ENCODE measurements around the gene ROPN1.
A peak's percentile ranks its signal among the peaks of the same experiment; 100 is the strongest.
"Not testable (repeated sequence)": the region's sequence is repeated elsewhere in the genome, so short reads cannot be mapped to it uniquely, and the experiment has no call there.

Gene ROPN1

DNA sequence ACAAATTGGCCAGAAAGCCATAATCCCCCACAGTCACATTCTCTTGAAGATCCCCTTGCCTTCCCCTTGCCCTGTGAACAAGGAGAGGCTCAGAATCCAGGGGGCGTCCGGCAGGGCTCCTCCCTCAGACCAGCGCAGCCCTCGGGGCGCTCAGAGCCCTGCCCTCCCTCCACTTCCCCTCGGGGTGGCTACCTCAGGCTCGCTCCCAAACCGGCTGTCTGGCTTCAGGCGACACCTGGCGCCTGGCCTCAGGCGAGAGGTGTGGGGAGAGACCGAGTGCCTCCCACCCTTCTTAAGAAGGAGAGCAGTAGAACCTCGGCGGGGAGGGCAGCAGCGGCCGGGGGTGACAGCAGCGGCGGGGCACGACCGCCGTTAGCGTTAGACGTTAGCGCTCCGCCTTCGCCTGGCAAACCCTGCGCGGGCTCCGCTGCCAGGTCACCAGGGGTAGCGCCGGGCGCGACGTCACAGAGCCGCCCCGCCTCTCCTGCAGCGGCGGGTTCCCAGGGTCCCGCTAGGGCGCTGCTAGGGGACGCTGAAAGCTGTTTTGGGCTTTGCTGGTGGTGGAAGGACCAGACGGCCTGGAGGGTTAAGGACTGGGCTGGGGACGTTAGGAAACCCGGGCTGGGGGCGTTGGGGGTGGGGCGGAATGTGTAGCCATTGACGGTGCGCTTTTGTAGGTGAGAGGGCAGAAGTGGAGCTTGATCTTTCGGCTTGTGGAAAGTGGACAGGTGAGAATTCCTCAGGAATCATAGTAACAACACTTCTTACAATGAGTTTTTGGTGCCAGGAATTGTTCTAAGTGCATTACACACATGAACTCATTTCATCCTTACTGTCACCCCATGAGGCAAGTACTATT is at the start of gene ROPN1:
TSS of gene ROPN1 (minus strand) at position 395 of the 859 bp plus-strand sequence. CDS start 11,643 bp downstream, outside the sequence.
- H3K4me3 ChIP-seq (ENCODE audit: low read depth, low read length); DNase-seq (ENCODE audit: low read depth, low spot score); in situ Hi-C loops (cut with HindIII; ENCODE audit: low sequenced_read_pairs): not testable (repeated sequence)

DNA sequence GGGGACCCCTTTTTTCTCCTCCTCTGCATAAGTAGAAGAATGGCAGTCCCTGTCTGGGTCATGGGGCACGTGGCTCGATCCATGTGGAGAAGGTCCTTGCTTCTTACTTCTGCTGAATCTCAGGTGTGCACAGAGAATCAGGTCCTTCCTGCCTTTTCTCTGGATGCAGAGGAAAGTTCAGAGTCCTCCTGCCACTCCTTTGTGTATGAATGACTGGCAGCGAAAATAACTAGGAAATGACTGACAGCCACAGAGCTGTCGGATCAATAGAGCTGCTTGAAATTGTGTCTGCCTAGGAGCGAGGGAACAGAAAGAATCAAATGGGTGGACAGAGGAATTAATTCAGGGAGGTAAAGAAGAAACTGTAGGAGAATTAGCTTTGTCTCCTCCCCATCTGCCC is 49.6 kb upstream of the ROPN1 start:
- in situ Hi-C loops (cut with HindIII; ENCODE audit: low sequenced_read_pairs), result no loop called here
- DNase-seq (ENCODE audit: low read depth, low spot score), result no peak
- no peak overlapping the region for H3K4me3 ChIP-seq (ENCODE audit: low read depth, low read length)
- TF ChIP-seq, protein P1, sequence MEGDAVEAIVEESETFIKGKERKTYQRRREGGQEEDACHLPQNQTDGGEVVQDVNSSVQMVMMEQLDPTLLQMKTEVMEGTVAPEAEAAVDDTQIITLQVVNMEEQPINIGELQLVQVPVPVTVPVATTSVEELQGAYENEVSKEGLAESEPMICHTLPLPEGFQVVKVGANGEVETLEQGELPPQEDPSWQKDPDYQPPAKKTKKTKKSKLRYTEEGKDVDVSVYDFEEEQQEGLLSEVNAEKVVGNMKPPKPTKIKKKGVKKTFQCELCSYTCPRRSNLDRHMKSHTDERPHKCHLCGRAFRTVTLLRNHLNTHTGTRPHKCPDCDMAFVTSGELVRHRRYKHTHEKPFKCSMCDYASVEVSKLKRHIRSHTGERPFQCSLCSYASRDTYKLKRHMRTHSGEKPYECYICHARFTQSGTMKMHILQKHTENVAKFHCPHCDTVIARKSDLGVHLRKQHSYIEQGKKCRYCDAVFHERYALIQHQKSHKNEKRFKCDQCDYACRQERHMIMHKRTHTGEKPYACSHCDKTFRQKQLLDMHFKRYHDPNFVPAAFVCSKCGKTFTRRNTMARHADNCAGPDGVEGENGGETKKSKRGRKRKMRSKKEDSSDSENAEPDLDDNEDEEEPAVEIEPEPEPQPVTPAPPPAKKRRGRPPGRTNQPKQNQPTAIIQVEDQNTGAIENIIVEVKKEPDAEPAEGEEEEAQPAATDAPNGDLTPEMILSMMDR (IDR thresholded peaks at IDR 0.05; ENCODE audit: low read depth, low read length), result no peak

DNA sequence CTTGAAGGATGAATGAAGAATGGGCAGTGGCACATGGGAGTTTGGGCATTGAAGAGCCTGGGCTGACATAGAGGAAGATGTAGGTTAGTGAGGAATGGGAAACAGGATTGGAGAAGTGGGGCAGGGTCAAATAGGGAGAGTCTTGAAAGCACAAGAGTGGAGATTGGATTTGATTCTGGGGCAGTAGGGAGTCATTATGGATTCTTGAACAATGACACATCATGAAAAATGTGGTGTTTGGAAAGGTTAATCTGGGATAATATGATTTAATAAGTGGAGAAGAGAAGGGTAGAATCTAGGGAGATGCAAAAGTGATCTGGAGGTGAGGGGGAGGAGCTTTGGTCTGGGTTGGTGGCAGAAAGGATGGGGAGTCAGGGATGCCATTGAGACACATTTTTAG is 45.4 kb upstream of the ROPN1 start:
- no peak overlapping the region for H3K4me3 ChIP-seq (ENCODE audit: low read depth, low read length)
- TF ChIP-seq, protein P1 (IDR thresholded peaks at IDR 0.05; ENCODE audit: low read depth, low read length), result no peak
- DNase-seq (ENCODE audit: low read depth, low spot score), result no peak
- in situ Hi-C loops (cut with HindIII; ENCODE audit: low sequenced_read_pairs), result no loop called here

DNA sequence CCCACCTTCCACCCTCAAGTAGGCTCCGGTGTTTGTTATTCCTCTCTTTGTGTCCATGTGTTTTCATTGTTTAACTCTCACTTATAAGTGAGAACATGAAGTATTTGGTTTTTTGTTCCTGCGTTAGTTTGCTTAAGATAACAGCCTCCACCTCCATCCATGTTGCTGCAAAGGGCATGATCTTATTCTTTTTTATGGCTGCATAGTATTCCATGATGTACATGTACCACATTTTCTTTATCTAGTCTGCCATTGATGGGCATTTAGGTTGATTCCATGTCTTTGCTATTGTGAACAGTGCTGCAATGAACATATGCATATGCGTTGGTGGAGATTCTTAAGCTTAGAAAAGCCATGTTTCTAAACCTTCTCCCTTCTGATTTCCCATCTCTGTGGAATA is 44.3 kb upstream of the ROPN1 start:
- DNase-seq (ENCODE audit: low read depth, low spot score); in situ Hi-C loops (cut with HindIII; ENCODE audit: low sequenced_read_pairs): not testable (repeated sequence)

DNA sequence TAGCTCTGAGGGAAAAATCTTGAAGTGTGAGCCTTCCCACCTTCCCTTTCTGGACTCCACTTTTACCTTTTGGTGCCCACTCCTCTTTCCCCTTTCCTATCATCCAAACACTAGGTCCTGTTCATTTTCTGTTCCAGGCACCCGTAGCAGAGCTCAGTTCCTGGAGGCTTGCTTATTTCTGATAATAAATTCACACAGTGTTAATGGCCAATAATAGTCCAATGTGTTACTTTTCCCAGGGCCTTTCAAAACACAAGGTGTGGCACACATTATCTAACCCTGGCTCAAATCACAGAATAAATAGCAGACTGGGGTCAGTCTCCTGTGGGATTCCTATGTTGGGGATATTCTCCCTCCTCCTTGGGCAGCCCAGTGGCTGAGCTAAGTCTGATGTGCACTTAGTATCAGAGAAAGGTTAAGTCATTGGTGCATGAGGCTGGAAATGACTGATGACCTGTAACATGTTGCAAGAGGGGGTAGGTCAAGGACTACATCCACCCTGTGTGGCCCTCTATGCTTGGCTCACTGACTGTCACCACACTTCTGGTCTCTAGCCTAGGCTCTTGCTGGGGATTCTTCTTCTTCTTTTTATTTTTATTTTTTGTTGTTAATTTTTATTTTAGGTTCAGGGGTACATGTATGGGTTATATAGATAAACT is 43.7 kb upstream of the ROPN1 start:
- in situ Hi-C loops (cut with HindIII; ENCODE audit: low sequenced_read_pairs), result no loop called here
- TF ChIP-seq, protein P1 (IDR thresholded peaks at IDR 0.05; ENCODE audit: low read depth, low read length), result no peak
- DNase-seq (ENCODE audit: low read depth, low spot score), result no peak
- H3K4me3 ChIP-seq (ENCODE audit: low read depth, low read length), result no peak overlapping the region

More for the DNA sequence above, 44.3 kb upstream of the ROPN1 start:
- not testable (repeated sequence) for H3K4me3 ChIP-seq (ENCODE audit: low read depth, low read length)

DNA sequence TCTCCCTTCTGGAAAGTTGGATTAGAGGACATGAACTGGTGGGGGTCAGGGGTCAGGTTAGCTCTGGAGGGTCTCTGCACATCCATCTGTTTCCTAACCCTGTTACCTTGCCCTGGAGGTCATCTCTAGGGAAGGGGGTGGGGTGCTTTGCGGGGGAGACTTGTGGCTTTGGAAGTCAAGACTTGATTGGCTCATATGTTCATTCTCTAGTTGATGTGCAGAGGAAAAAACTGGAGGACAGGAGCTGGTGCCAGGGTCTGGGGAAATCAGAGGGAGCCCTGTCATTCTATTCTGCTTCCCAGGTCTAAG is 42.9 kb upstream of the ROPN1 start:
- in situ Hi-C loops (cut with HindIII; ENCODE audit: low sequenced_read_pairs), result no loop called here
- DNase-seq (ENCODE audit: low read depth, low spot score), result no peak
- no peak overlapping the region for H3K4me3 ChIP-seq (ENCODE audit: low read depth, low read length)
- TF ChIP-seq, protein P1 (IDR thresholded peaks at IDR 0.05; ENCODE audit: low read depth, low read length), result no peak

DNA sequence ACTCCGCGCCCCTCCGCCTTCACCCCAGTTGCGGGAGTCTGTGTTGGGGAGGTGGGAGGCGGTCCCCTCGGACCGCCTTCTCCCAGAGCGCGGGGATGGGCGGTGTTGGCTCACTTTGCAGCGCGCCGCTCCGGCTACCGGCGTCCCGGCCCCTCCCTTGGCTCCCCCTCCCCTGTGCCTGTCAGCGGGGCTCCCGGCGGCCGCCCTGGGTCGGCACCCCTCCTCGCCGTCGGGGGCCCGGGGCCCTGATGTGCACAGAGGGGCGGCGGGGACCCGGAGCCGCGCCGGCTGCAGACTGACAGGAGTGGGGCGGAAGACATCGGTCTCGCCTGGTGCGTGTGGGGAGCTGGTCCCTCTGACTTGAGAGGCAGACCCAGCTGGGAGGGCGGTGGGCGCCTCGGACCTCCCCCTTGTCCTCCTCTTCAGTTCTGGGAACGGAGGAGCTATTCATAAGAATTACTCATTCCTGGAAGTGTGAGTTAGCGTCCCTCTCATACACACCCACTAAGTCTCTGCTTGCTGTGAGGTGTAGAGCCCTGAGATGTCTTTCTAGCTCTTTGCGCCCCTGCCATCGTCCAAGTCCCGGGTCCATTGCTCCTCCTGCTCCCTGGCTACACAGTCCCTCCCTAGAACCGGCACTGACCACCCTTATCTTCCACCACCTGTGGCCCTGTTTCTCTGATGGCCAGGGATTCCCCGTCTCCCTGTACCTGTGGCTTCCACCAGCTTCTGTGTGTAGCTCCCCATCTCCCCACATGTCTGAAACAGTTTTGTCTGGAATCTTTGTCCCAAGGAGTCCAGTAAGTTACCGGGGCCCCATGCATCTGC is 42.3 kb upstream of the ROPN1 start:
- peak overlapping the region; percentile 63 for H3K4me3 ChIP-seq (ENCODE audit: low read depth, low read length)
- TF ChIP-seq, protein P1 (IDR thresholded peaks at IDR 0.05; ENCODE audit: low read depth, low read length), result no peak
- in situ Hi-C loops (cut with HindIII; ENCODE audit: low sequenced_read_pairs), result no loop called here
- peak; percentile 3 for DNase-seq (ENCODE audit: low read depth, low spot score)

Measured in astrocyte of the spinal cord (primary cell).